Dermis blood vessel endothelial cell (primary cell): Measurements from ENCODE around the gene FAM217B. TPM values are rescaled to one million over a fixed set of nuclear protein-coding genes. Genes with fewer than 3 reads are reported as not detected.
A peak's percentile ranks its signal among the peaks of the same experiment; 100 is the strongest.

Experiments used
- DNase-seq: peaks from one replicate; pipeline ENCODE4 v3.0.0; 2010
- total RNA-seq: library from RNA; depleted of rRNA; stranded (reverse); fragments of >200 nt; gene quantifications from 2 replicates; pipeline ENCODE4 v1.2.3, GENCODE V29; 2014

FAM217B gene
- total RNA-seq, 1 donor from 2014 or later = 4.3 TPM

DNA sequence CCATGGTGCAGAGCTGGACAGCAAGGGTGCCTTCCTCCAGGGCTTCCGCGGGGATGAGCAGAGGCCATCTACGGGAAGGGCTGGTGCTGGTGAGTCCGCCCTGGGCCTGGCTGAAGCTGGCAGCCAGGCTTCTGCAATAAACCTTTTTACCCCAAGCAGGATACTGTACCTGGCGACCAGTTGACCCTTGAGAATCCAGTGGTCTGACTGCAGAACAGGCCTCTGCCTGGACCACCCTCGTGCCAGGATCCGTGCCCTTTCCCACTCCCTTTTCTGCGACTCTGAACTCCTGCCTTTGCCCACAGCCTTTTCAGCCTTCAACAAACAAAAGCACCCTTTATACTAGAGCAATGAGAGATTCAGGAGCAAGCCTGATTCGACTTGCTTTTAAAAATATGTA is 36.9 kb downstream of the FAM217B start:
- no peak for DNase-seq

DNA sequence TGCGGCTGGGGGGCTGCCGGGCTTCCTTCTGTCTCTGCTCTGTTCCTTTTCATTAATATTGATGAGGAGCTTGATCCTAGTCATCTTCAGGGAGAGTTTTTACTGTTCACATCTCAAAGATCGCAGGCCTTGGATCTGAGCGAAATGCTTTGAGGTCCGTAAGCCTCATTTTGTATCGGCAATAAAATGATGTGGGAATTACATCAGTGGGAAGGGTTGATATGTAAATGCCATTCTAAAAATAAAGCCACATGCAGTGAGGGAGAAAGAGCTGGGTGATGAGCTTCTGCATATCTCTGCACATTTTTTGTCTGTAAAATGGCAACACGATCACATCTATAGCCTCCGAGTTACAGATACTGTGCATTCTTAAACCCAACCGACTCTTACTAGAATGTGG is 42.9 kb downstream of the FAM217B start:
- no peak for DNase-seq

DNA sequence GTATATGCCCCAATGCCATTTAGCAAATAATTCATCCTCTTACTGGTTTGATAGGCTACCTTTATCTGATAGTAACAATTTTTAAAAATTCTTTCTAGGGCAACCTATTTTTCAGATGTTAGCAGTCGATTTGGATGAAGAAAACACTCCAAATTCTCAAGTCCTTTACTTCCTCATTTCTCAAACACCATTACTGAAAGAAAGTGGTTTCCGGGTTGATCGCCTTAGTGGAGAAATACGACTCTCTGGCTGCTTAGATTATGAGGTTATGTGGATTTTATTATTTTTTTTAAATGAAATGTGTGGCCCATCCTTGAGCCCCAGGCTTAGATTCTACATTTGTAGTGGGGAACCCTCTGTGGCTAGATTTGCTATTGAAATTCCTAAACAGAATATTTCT is 44.4 kb downstream of the FAM217B start:
- no peak for DNase-seq

DNA sequence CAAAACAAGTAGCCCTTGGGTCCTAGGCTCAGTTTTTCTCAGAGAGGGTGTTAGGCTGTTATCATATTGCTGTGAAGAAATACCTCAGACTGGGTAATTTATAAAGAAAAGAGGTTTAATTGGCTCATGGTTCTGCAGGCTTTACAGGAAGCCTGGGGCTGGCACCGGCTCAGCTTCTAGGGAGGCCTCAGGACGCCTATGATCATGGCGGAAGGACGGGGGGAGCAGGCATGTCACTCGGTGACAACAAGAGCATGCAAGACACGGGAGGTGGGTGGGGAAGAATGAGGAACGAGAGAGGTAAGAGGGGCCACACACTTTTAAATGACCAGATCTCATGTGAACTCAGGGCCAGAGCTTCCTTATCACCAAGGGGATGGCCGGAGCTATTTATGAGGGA is 45.0 kb downstream of the FAM217B start:
- no peak for DNase-seq

DNA sequence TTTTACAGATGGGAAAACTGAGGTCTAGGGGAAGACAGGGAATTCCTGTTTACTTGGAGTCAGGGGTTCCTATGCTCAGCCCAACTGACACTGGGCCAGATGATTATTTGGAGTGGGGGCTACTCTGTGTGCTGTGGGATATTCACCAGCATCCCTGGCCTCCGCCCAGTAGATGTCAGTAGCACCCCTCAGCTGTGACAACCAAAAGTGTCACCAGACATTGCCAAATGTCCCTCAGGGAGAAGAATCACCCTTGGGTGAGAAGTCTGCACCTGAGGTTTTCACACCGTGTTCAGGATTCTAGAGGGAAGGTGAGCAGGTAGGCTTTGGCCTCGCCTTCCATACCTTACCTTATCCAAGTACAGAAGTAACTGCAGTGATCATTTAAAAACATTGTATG is 45.7 kb downstream of the FAM217B start:
- no peak for DNase-seq

DNA sequence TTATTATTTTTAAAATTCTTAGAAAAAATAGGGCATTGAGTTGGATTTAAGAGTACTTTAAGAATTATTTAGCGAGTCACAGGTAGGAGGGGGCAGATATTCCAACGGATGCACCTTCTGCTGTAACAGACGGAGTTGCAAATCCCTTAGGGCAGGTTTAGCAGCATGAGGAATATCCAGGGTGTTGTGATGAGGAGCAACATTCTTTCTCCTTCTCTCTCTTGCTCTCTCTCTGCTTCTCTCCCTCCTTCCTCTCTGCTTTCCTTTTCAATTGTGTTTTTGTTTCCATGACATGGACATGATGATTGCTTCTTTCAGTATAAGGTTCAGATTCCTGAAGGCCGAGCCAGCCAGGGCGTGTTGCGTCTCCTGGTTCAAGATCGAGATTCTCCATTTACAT is 46.9 kb downstream of the FAM217B start:
- DNase-seq = no peak

DNA sequence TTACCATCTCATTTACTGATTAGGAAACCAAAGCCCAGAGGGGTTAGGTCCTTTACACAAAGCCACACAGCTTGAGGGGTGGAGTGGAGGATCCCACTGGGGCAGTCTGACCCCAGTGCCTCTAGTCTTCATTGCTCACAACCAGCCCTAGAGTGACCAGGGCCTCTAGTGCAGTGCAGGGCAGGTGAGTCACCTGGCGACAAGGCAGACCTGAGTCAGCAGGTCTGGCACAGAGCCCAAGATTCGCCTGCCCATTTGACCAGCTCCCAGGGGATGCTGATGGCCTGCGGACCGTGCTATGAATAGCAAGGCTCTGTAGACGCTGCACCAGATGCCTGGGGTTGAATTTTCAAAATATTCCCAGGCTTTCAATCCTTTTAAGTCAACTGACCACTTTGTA is 48.0 kb downstream of the FAM217B start:
- no peak for DNase-seq

DNA sequence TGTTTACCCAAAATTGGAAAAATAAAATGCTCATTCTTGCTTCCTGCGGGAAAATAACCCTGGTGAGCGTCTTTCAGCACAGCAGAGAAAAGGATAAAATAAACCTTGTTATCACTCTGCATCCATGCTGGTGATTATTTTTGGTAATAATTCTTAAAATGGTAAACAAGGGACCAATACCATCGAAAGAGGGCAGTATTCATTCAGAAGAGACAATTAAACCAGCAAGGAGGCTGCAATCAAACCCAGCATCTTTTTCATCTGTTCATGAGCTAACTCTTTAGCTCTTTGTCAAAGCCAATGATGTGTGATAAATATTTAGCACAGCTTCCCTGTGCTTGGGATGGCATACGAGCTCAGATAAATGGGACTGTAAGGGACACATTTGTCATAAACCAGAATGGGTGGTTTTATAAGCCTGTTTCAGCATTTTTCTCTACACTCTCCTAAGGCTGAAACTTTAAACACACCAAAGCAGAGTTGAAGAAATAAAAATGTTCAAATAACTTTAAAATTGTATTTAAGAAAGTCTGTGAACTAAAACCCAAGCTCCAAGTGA is 52.4 kb downstream of the FAM217B start:
- DNase-seq = no peak

DNA sequence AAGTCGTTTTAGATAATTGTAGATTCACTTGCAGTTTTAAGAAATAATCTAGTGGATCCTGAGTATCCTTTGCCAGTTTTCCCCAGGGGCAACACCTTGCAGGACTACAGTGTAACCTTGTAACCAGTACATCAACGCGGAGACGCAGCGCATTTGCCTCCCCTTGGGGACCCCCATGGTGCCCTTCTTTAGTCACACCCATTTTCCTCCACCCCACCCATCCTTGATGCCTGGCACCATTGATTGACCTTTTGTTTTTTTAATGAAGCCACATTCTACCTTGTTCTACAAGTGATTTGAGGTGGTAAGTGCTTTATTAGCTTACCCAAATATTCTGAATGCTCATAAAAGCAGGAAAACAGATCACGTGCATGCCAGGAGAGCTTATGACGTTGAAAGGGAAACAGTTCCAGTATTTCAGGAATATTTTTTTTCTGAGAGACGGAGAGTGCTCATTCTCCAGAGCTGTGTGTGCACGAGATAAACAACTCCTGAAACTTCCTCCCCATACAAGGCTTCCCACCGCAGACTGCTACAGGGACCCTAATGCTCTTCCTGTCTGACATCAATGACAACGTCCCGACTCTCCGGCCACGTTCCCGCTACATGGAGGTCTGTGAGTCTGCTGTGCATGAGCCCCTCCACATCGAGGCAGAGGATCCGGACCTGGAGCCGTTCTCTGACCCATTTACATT is 53.7 kb downstream of the FAM217B start:
- DNase-seq = no peak

DNA sequence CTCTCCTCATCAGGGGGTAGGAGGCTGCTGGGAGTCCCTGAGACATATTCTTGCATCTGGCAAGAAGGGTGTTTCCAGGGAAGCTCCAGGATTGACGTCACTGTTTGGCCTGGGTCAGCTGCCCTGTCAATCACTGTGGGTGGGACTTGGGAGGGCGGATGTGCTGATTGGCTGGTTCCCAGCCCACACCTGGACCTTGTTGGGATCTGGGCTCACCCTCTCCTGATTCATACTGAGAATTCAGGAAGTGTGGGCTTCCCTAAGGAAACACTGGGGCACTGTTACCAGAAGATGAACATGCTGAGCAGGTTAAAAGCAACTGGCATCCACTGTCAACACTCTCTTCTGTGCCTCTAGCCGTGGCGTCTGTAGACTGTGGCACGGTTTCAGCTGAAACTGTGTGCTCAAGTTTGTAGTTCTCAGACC is 54.5 kb downstream of the FAM217B start:
- peak; percentile 3 for DNase-seq

DNA sequence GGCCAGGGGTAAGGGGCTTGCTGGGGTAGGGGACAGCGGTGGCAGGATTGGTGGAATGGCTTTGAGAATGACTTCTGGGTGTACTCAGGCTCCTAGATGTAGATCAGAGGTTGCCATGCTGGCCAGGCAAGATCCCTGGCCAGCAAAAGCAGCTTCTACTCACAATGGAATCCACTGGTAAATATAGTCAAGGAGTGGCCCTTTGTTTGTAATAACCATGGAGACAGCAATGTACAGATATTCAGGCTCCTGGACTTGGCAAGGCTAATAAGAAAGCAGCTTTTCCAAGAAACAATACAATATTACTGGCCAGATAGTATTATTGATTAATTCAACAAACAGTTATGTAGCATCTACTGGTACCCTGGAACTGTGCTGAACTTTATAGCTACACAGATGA is 55.9 kb downstream of the FAM217B start:
- DNase-seq = no peak

DNA sequence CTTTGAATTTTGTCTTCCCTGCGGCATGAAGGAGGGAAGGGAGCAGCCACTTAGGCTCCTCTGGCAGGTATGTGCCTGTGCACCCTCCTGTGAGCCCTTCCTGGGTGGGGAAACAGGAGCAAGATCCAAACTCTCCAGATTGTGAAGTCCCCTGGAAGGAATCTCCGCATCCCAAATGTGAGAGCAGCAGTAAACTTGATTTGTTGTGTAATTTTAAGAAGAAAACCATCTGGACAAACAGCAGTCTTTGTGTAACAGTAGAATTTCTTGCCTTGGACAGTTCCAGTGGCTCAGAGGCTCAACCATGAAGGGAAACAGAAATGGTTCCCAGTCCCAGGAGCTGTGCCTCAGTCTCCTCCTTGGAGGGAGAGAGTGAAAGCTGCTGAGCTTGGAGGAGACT is 57.7 kb downstream of the FAM217B start:
- DNase-seq = no peak

Other genes with a start within 250 kb of the FAM217B start
- 1.7 and 3.1 TPM in 2 replicates for gene SYCP2, start 6.8 kb upstream of the FAM217B start, total RNA-seq
- 10.7 and 10.9 TPM in 2 replicates for gene PPP1R3D, start 84 bp upstream of the FAM217B start, total RNA-seq
- gene CDH26, start 18.0 kb downstream of the FAM217B start, total RNA-seq = 0.47 and 1.5 TPM in 2 replicates